Liver (tissue), 9 donors: ENCODE results near the gene ZFHX2. TPM values are rescaled to one million over a fixed set of nuclear protein-coding genes. Genes with fewer than 3 reads are reported as not detected.

Source experiments
- DNase-seq: peaks from one replicate; pipeline ENCODE4 v3.0.0-alpha.2; 2017; ENCODE audit warnings: low spot score
- H3K27ac ChIP-seq, 2 donors: one replicate each; pipeline ENCODE4 v1.7.0; 2013; ENCODE audit warnings: inconsistent platforms in 2 of 2, low read length in 2 of 2, control low read depth in 1 of 2, low read depth in 1 of 2, mild to moderate bottlenecking in 1 of 2
- H3K27me3 ChIP-seq, 4 donors: one replicate each; pipeline versions ENCODE4 v1.6.1 to v1.7.0; 2013; ENCODE audit warnings: low read length in 3 of 4, inconsistent platforms in 1 of 4, mild to moderate bottlenecking in 1 of 4, moderate library complexity in 1 of 4; ENCODE audit not compliant: control insufficient read depth in 4 of 4, insufficient read depth in 4 of 4
- H3K36me3 ChIP-seq, 4 donors: one replicate each; pipeline versions ENCODE4 v1.6.1 to v1.7.0; 2013; ENCODE audit warnings: low read length in 3 of 4, mild to moderate bottlenecking in 3 of 4, low read depth in 1 of 4, moderate library complexity in 1 of 4; ENCODE audit not compliant: control insufficient read depth in 4 of 4, insufficient read depth in 3 of 4
- H3K4me1 ChIP-seq, 4 donors: one replicate each; pipeline versions ENCODE4 v1.6.1 to v1.7.0; 2013; ENCODE audit warnings: low read length in 3 of 4, mild to moderate bottlenecking in 3 of 4, moderate library complexity in 1 of 4; ENCODE audit not compliant: control insufficient read depth in 4 of 4, insufficient read depth in 4 of 4
- H3K4me3 ChIP-seq, 3 donors: one replicate each; pipeline versions ENCODE4 v1.6.1 to v1.7.0; 2013; ENCODE audit warnings: low read length in 3 of 3, control low read depth in 1 of 3, low read depth in 1 of 3, mild to moderate bottlenecking in 1 of 3
- H3K9ac ChIP-seq, 2 donors: one replicate each; pipeline ENCODE4 v1.7.0; 2013; ENCODE audit warnings: low read length in 2 of 2, mild to moderate bottlenecking in 2 of 2, moderate library complexity in 2 of 2, control low read depth in 1 of 2, low read depth in 1 of 2
- H3K9me3 ChIP-seq, 4 donors: one replicate each; pipeline versions ENCODE4 v1.6.1 to v1.7.0; 2013; ENCODE audit warnings: low read length in 3 of 4; ENCODE audit not compliant: control insufficient read depth in 4 of 4
- FOXA1 ChIP-seq: IDR thresholded peaks from 2 replicates; pipeline ENCODE4 v1.6.1; 2016; ENCODE audit warnings: antibody characterized with exemption
- FOXA2 ChIP-seq: IDR thresholded peaks from 2 replicates; pipeline ENCODE4 v1.6.1; 2016; ENCODE audit warnings: antibody characterized with exemption
- GABPA ChIP-seq, 2 donors: IDR thresholded peaks in 1 of 2; conservative IDR thresholded peaks in 1 of 2; 2 replicates each; pipeline ENCODE4 v1.6.1; 2016; ENCODE audit warnings: antibody characterized with exemption in 2 of 2, mild to moderate bottlenecking in 1 of 2, moderate library complexity in 1 of 2
- HNF4A ChIP-seq, 2 donors: conservative IDR thresholded peaks; 2 replicates each; pipeline ENCODE4 v1.6.1; 2016; ENCODE audit warnings: antibody characterized with exemption in 2 of 2, mild to moderate bottlenecking in 2 of 2
- HNF4G ChIP-seq: IDR thresholded peaks from 2 replicates; pipeline ENCODE4 v1.6.1; 2016; ENCODE audit warnings: antibody characterized with exemption
- NR2F2 ChIP-seq: IDR thresholded peaks from 2 replicates; pipeline ENCODE4 v1.6.1; 2016; ENCODE audit warnings: antibody characterized with exemption
- RAD21 ChIP-seq, 2 donors: IDR thresholded peaks; 2 replicates each; pipeline ENCODE4 v1.6.1; 2016; ENCODE audit warnings: antibody characterized with exemption in 2 of 2, mild to moderate bottlenecking in 2 of 2
- RXRA ChIP-seq, 2 donors: IDR thresholded peaks; 2 replicates each; pipeline ENCODE4 v1.6.1; 2017 to 2018; ENCODE audit warnings: antibody characterized with exemption in 2 of 2, mild to moderate bottlenecking in 1 of 2
- SP1 ChIP-seq: IDR thresholded peaks from 2 replicates; pipeline ENCODE4 v1.6.1; 2018; ENCODE audit warnings: antibody characterized with exemption, mild to moderate bottlenecking
- TAF1 ChIP-seq: conservative IDR thresholded peaks from 2 replicates; pipeline ENCODE4 v1.6.1; 2016; ENCODE audit warnings: antibody characterized with exemption, mild to moderate bottlenecking
- YY1 ChIP-seq: IDR thresholded peaks from 2 replicates; pipeline ENCODE4 v1.6.1; 2016; ENCODE audit warnings: antibody characterized with exemption, mild to moderate bottlenecking
- WGBS: extraction: QIAGEN DNeasy Blood & Tissue Kit; methylation state at CpG from one replicate; pipeline ENCODE4 v1.1.7; 2013; 5-methylcytosine and 5-hydroxymethylcytosine counted together
- polyA plus RNA-seq, 2 donors: library from polyadenylated mRNA; stranded (reverse) in 1 of 2; unstranded in 1 of 2; fragments of 200-250 nt in 1 of 2; fragments of >200 nt in 1 of 2; fragmentation: Nextera tagmentation in 1 of 2; extraction: Ambion mirVana in 1 of 2; gene quantifications; one replicate each; pipeline versions ENCODE4 v1.2.1 to v1.2.3, GENCODE V29; 2013 to 2015
- total RNA-seq, 2 donors: library from RNA; depleted of rRNA; stranded (reverse); fragments of >200 nt; gene quantifications; one replicate each; pipeline ENCODE4 v1.2.3, GENCODE V29; 2014
- TF ChIP-seq, protein P1 (sequence below): IDR thresholded peaks from 2 replicates; pipeline ENCODE4 v1.6.1; 2016; ENCODE audit warnings: antibody characterized with exemption
- TF ChIP-seq, protein P2 (sequence below): fragments of 150-350 bp; IDR thresholded peaks from 2 replicates; pipeline ENCODE4 v1.5.1; 2017; ENCODE audit warnings: improper control_type of control experiment, low read depth, low read length; ENCODE audit not compliant: missing input control
- TF ChIP-seq, protein P3 (sequence below): IDR thresholded peaks from 2 replicates; pipeline ENCODE4 v1.6.1; 2016; ENCODE audit warnings: antibody characterized with exemption
- TF ChIP-seq, protein P4 (sequence below): IDR thresholded peaks from 2 replicates; pipeline ENCODE4 v1.6.1; 2016; ENCODE audit warnings: antibody characterized with exemption
- donor health status: healthy.
- donor health status: healthy.
- donor health status: healthy.
- donor health status: healthy.
- donor health status: healthy.

The ZFHX2 gene
- total and polyA plus RNA-seq, 4 donors, result 0.06 to 0.14 (median 0.10) TPM

DNA sequence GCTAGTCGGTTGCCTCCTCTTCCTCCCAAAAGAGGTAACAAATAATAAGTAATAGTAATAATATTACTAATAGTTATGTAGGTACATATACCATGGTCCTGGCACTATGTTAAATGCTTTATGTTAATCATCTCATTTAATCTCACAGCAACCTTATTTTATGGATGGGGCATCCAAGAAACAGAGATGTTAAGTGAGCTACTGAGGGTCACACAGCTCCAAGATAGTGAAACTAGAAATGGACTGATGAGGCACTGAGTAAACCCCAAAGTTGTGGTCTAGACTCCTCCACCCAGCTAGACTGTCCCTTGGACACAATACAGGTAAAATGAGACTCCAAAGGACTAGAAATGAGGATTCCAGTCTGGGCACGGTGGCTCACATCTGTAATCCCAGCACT is 15.1 kb downstream of the ZFHX2 start:
- Histone ChIP-seq H3K9ac (no peak overlapping the region), H3K36me3 (no peaks in the 10 kb centered on the region), H3K27ac (no peak overlapping the region), H3K4me3 (no peak overlapping the region), H3K4me1 (no peaks in the 10 kb centered on the region), H3K27me3 (no peaks in the 10 kb centered on the region), H3K9me3 (no peaks in the 10 kb centered on the region)
- TF ChIP-seq RAD21 (IDR thresholded peaks at IDR 0.05) (no peak), TAF1 (no peak), RXRA (IDR thresholded peaks at IDR 0.05) (no peak), SP1 (no peak), NR2F2 (no peak)
- TF ChIP-seq, protein P1, sequence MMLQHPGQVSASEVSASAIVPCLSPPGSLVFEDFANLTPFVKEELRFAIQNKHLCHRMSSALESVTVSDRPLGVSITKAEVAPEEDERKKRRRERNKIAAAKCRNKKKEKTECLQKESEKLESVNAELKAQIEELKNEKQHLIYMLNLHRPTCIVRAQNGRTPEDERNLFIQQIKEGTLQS, result no peak
- TF ChIP-seq, protein P2, sequence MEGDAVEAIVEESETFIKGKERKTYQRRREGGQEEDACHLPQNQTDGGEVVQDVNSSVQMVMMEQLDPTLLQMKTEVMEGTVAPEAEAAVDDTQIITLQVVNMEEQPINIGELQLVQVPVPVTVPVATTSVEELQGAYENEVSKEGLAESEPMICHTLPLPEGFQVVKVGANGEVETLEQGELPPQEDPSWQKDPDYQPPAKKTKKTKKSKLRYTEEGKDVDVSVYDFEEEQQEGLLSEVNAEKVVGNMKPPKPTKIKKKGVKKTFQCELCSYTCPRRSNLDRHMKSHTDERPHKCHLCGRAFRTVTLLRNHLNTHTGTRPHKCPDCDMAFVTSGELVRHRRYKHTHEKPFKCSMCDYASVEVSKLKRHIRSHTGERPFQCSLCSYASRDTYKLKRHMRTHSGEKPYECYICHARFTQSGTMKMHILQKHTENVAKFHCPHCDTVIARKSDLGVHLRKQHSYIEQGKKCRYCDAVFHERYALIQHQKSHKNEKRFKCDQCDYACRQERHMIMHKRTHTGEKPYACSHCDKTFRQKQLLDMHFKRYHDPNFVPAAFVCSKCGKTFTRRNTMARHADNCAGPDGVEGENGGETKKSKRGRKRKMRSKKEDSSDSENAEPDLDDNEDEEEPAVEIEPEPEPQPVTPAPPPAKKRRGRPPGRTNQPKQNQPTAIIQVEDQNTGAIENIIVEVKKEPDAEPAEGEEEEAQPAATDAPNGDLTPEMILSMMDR, result no peak
- DNase-seq, result no peak
- 92% methylated on average over 2 of the region's 2 CpGs for WGBS

DNA sequence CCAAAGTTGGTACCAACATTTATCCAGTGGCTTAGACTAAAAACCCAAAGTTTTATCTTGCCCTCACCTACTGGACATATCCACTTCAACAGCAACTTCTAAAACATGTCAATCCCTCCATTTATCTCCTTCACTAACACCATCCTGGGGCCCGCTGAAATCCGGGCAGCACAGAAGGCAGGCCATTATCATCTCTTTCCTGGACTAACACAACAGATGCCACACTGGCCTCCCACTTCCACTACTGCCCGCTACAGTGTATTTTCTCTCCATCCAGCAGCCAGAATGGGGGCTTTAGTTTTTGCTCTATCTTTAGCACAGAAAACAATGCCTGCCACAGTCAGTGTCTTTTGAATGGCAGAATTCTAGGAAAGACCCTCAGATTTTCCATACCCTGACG is 15.6 kb downstream of the ZFHX2 start:
- no peak overlapping the region for H3K27ac ChIP-seq
- no peak overlapping the region for H3K9ac ChIP-seq
- H3K4me3 ChIP-seq, result no peak overlapping the region
- TF ChIP-seq, protein P3, sequence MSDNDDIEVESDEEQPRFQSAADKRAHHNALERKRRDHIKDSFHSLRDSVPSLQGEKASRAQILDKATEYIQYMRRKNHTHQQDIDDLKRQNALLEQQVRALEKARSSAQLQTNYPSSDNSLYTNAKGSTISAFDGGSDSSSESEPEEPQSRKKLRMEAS, result no peak
- H3K9me3 ChIP-seq, result no peaks in the 10 kb centered on the region
- DNase-seq, result no peak
- WGBS, result 85% methylated on average over 4 of the region's 4 CpGs
- no peaks in the 10 kb centered on the region for H3K27me3 ChIP-seq
- no peaks in the 10 kb centered on the region for H3K4me1 ChIP-seq
- no peaks in the 10 kb centered on the region for H3K36me3 ChIP-seq

DNA sequence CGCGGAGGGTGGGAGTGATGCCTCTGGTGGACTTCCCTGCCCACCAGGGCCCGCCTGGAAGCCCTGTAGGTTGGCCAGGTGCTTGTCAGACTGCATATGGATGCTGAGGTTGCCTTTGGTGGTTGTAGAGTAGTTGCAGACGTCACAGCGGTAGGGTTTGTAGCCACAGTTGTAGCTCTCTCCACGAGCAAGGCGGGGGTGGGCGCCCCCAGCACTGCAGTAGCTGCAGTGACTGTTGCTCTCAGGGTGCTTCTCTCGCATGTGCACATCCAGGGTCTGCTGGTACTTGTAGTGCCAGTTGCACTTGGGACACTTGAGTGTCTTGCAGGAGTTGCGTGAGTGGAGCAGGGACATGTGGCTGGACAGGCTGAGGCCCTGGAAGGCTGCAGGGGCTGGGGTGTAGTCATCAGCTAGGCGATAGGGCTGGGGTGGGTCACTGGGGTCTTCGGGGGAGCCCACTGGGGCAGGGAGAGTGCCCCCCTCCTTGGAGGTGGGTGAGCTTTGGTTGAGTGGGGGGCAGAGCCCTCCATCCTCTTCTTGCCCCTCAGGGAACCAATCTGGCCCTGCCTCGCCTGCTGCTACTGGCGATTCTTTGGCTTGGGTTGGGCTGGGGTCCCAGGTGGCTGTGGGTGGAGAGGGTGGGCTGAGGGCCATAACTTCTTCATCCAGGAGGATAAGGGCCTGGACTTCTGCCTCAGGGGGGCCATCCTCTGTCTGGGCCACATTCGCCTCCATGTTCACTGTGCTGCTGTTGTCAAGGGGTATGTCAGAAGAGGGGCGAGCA is 17.7 kb downstream of the ZFHX2 start:
- Histone ChIP-seq H3K4me1 (no peaks in the 10 kb centered on the region), H3K4me3 (no peak overlapping the region), H3K9me3 (no peaks in the 10 kb centered on the region), H3K27ac (no peak overlapping the region), H3K36me3 (no peaks in the 10 kb centered on the region), H3K27me3 (no peaks in the 10 kb centered on the region), H3K9ac (no peak overlapping the region)
- WGBS, result 94% methylated on average over 16 of the region's 16 CpGs
- DNase-seq, result no peak
- no peak for TF ChIP-seq SP1
- TF ChIP-seq, protein P4, sequence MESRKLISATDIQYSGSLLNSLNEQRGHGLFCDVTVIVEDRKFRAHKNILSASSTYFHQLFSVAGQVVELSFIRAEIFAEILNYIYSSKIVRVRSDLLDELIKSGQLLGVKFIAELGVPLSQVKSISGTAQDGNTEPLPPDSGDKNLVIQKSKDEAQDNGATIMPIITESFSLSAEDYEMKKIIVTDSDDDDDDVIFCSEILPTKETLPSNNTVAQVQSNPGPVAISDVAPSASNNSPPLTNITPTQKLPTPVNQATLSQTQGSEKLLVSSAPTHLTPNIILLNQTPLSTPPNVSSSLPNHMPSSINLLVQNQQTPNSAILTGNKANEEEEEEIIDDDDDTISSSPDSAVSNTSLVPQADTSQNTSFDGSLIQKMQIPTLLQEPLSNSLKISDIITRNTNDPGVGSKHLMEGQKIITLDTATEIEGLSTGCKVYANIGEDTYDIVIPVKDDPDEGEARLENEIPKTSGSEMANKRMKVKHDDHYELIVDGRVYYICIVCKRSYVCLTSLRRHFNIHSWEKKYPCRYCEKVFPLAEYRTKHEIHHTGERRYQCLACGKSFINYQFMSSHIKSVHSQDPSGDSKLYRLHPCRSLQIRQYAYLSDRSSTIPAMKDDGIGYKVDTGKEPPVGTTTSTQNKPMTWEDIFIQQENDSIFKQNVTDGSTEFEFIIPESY, result no peak
- no peak for TF ChIP-seq NR2F2
- no peak for TF ChIP-seq FOXA2
- TF ChIP-seq, protein P1, result no peak
- TF ChIP-seq, protein P3, result no peak
- no peak for TF ChIP-seq FOXA1
- TF ChIP-seq HNF4G, result no peak
- TF ChIP-seq YY1, result no peak
- no peak for TF ChIP-seq GABPA (IDR thresholded peaks at IDR 0.05 in 1 of 2, conservative IDR thresholded peaks at IDR 0.05 in 1 of 2)
- TF ChIP-seq RXRA (IDR thresholded peaks at IDR 0.05), result no peak
- TF ChIP-seq HNF4A (conservative IDR thresholded peaks at IDR 0.05), result no peak
